ENCODE measurements around the gene ZBTB8OS.

- TF ChIP-seq, protein P1, sequence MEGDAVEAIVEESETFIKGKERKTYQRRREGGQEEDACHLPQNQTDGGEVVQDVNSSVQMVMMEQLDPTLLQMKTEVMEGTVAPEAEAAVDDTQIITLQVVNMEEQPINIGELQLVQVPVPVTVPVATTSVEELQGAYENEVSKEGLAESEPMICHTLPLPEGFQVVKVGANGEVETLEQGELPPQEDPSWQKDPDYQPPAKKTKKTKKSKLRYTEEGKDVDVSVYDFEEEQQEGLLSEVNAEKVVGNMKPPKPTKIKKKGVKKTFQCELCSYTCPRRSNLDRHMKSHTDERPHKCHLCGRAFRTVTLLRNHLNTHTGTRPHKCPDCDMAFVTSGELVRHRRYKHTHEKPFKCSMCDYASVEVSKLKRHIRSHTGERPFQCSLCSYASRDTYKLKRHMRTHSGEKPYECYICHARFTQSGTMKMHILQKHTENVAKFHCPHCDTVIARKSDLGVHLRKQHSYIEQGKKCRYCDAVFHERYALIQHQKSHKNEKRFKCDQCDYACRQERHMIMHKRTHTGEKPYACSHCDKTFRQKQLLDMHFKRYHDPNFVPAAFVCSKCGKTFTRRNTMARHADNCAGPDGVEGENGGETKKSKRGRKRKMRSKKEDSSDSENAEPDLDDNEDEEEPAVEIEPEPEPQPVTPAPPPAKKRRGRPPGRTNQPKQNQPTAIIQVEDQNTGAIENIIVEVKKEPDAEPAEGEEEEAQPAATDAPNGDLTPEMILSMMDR (conservative IDR thresholded peaks at IDR 0.05 in 1 of 2, IDR thresholded peaks at IDR 0.05 in 1 of 2; ENCODE audit: low read depth in 1 of 2, low read length in 2 of 2), result no peak
- TF ChIP-seq EZH2 (IDR thresholded peaks at IDR 0.05; ENCODE audit: low read length, missing control alignments), result no peak
Measured at GRCh38 chr1:32666901-32667566, 16.7 kb upstream of the ZBTB8OS start.
